ENCODE measurements around the gene TTLL10.

Gene TTLL10

GRCh38 chr1:1237874-1238701, 64.4 kb downstream of the TTLL10 start:
- DNase-seq (ENCODE audit: low read depth): no peak

- DNase-seq (ENCODE audit: low read depth): no peak
These were observed 65.1 kb downstream of the TTLL10 start for GRCh38 chr1:1238702-1239178.

- no peak for DNase-seq (ENCODE audit: low read depth)
These were observed 65.5 kb downstream of the TTLL10 start for GRCh38 chr1:1239227-1239613.

GRCh38 chr1:1239614-1240347, 66.1 kb downstream of the TTLL10 start:
- no peak for DNase-seq (ENCODE audit: low read depth)

- DNase-seq (ENCODE audit: low read depth): no peak
These were observed 66.7 kb downstream of the TTLL10 start for GRCh38 chr1:1240348-1240732.

- DNase-seq (ENCODE audit: low read depth): no peak
These were observed 67.3 kb downstream of the TTLL10 start for GRCh38 chr1:1240822-1241587.

- DNase-seq (ENCODE audit: low read depth): no peak
These were observed 68.0 kb downstream of the TTLL10 start for GRCh38 chr1:1241588-1242219.

GRCh38 chr1:1242461-1243265, 69.0 kb downstream of the TTLL10 start:
- no peak for DNase-seq (ENCODE audit: low read depth)

GRCh38 chr1:1243266-1243660, 69.6 kb downstream of the TTLL10 start:
- no peak for DNase-seq (ENCODE audit: low read depth)

- DNase-seq (ENCODE audit: low read depth): no peak
These were observed 70.1 kb downstream of the TTLL10 start for GRCh38 chr1:1243807-1244191.

- no peak for DNase-seq (ENCODE audit: low read depth)
These were observed 70.6 kb downstream of the TTLL10 start for GRCh38 chr1:1244192-1244811.

GRCh38 chr1:1245178-1245816, 71.6 kb downstream of the TTLL10 start:
- no peak for DNase-seq (ENCODE audit: low read depth)

GRCh38 chr1:1245817-1246576, 72.3 kb downstream of the TTLL10 start:
- DNase-seq (ENCODE audit: low read depth): no peak

- no peak for DNase-seq (ENCODE audit: low read depth)
These were observed 73.1 kb downstream of the TTLL10 start, which contains the start of gene C1QTNF12 for GRCh38 chr1:1246577-1247340. Gene C1QTNF12 (minus strand): TSS chr1:1246722. CDS start chr1:1246690, 32 bp downstream.

- DNase-seq (ENCODE audit: low read depth): no peak
These were observed 73.7 kb downstream of the TTLL10 start for GRCh38 chr1:1247341-1247913.
